KBM-7 (cell line): ENCODE measurements around the gene B4GALNT3.

Experiments
- DNase-seq: peaks from one replicate; pipeline ENCODE4 v3.0.0-alpha.2; 2015
- in situ Hi-C: fragments of 300-500 bp; cut with MboI; formaldehyde crosslinking; loops from 2 replicates; pipeline ENCODE4 v1.14.3; 2020; ENCODE audit warnings: low sequenced_read_pairs, low pct_unique_long_range_greater_than_20kb, mixed read lengths

The B4GALNT3 gene

DNA sequence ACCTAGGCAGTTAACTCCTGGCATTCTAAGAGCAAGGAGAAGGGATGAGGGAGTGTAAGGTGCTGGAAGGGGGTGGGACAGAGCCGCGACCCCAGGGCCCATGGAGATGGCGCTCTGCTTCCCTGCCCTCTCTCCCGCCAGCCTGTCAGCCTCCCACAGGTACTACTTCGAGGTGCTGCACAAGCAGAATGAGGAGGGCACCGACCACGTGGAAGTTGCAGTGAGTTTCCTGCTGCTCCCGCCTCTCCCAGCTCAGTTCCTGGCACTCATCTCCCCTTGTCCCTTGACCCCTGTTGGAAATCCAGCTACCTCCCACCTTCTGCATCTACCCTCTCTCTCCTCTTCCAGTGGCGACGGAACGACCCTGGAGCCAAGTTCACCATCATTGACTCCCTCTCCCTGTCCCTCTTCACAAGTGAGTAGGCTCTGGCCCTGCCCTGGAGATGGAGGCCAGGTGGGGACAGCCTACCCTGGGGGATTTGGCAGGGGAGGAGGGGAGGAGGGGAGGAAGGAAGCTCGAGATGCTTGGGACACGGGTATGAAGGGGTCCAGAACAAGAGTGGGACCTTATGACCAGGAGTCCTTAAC is 88.2 kb downstream of the B4GALNT3 start:
- in situ Hi-C loops = no loop called here

DNA sequence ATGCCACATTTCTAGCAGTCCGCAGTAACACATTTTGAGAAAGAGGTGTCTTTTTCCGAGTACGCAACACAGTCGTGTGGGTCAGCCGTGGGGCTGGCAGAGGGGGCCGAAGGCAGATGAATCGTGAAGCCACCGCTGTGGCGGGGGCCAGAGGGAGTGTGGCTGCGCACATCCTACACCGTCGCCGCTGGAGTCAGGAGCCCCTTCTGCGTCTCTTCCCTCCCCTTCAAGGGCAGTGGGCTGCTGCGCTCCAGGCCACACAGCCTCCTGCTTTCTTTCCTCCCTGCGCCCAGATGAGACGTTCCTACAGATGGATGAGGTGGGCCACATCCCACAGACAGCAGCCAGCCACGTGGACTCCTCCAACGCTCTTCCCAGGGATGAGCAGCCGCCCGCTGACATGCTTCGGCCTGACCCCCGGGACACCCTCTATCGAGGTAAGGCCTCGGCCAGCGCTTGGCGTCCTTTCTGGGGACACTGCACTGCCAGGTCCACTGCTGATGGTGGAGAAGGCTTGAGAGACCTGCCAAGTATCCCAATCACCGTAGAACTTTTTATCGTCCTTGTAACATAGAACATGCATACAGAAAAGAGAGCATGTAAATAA is 89.8 kb downstream of the B4GALNT3 start:
- in situ Hi-C loops = loop anchor here (25.0 kb wide), 1 partner anchor 1038 kb away; the partner anchor contains the start of gene FBXL14

More for the DNA sequence above, 88.2 kb downstream of the B4GALNT3 start:
- no peak for DNase-seq

DNA sequence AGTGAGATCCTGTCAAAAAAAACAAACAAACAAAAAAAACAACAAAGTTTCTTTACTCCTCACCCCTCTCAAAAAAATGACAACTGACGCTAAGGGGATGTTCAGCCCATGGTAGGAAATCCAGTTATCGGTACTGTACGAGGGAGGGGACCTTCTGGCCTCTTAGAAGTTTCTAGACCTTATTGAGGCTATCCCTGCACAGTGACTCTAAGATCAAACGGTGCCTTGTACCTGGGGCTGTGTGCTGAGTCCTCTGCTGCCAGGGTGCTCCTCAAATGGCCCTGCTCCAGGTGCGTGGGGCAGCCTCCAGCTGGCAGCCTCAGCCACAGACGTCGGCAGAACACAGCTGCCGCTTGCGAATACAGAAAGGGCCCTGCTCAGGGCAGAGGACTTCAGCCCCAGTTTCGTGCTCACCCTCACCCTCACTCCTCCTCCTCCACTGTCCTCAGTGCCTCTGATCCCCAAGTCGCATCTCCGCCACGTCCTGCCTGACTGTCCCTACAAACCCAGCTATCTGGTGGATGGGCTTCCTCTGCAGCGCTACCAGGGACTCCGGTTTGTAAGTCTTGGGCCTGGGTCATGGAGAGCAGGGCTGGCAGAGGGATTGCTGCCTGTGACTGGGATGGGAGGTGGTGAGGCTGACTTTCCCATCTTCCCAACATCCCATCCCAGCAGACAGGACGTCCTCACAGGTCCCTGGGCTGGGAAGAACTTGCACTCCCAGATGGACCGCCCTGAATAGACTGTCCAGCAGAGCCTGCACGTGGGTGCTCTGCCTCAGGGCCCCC is 90.9 kb downstream of the B4GALNT3 start:
- in situ Hi-C loops = loop anchor here (25.0 kb wide), 1 partner anchor 1037 kb away; the partner anchor contains the start of gene FBXL14
- no peak for DNase-seq

More for the DNA sequence above, 89.8 kb downstream of the B4GALNT3 start:
- no peak for DNase-seq

DNA sequence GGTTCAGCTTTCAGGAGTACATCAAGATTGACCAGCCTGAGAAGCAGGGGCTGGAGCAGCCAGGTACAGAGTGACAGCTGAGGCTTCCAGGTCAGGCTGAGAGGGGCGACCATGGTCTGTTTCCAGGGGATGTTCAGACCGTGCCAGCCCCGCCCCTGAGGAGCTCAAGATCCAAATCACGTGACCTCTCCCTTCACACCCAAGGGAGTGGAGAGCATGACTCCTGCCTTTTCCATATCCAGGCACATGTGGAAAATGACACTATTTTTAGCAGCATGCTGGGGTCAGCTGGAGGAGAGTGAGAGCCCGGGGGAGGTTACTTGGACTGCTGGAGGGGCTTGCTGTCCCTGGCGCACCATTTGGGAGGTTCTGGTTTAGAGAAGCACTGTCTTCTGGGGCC is 92.7 kb downstream of the B4GALNT3 start:
- in situ Hi-C loops = loop anchor here (25.0 kb wide), 1 partner anchor 1035 kb away; the partner anchor contains the start of gene FBXL14
- no peak for DNase-seq

DNA sequence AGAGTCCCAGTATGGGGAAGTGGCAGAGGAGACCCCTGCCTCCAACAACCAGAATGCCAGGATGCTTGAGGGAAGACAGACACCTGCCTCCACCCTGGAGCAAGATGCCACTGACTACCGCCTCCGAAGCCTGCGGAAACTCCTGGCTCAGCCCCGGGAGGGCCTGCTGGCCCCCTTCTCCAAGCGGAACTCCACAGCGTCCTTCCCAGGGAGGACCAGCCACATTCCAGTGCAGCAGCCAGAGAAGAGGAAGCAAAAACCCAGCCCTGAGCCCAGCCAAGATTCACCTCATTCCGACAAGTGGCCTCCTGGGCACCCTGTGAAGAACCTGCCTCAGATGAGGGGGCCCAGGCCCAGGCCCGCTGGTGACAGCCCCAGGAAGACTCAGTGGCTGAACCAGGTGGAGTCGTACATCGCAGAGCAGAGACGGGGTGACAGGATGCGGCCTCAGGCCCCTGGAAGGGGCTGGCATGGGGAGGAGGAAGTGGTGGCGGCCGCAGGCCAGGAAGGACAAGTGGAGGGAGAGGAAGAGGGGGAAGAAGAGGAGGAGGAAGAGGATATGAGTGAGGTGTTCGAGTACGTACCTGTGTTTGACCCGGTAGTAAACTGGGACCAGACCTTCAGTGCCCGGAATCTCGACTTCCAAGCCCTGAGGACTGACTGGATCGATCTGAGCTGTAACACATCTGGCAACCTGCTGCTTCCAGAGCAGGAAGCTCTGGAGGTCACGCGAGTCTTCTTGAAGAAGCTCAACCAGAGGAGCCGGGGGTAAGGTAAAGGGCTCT is 93.7 kb downstream of the B4GALNT3 start:
- in situ Hi-C loops = loop anchor here (25.0 kb wide), 1 partner anchor 1034 kb away; the partner anchor contains the start of gene FBXL14
- DNase-seq = no peak

DNA sequence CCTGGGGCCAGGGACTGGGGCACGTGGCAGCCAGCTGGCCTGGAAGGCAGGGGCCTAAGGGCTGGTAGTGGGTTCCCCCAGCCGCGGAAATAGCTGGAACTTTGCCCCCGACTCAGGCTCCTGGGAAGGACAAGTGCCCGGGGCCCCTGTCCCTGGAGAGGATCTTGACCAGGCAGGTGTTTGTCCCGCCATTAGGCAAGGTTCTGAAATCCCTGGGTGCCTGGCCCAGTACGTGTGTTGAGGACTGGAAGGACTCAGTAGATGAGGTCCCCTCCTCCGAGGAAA is 94.2 kb downstream of the B4GALNT3 start:
- in situ Hi-C loops = loop anchor here (25.0 kb wide), 1 partner anchor 1033 kb away; the partner anchor contains the start of gene FBXL14
- DNase-seq = no peak

DNA sequence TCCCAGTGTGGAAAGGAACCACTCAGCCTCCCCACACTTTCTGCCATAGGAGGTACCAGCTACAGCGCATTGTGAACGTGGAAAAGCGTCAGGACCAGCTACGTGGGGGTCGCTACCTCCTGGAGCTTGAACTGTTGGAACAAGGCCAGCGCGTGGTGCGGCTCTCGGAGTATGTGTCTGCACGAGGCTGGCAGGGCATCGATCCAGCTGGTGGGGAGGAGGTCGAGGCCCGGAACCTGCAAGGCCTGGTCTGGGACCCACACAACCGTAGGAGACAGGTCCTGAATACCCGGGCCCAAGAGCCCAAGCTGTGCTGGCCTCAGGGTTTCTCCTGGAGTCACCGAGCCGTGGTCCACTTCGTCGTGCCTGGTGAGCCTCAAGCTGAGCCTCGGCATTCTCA is 96.8 kb downstream of the B4GALNT3 start:
- in situ Hi-C loops = loop anchor here (25.0 kb wide), 1 partner anchor 1031 kb away; the partner anchor contains the start of gene FBXL14
- DNase-seq = no peak

DNA sequence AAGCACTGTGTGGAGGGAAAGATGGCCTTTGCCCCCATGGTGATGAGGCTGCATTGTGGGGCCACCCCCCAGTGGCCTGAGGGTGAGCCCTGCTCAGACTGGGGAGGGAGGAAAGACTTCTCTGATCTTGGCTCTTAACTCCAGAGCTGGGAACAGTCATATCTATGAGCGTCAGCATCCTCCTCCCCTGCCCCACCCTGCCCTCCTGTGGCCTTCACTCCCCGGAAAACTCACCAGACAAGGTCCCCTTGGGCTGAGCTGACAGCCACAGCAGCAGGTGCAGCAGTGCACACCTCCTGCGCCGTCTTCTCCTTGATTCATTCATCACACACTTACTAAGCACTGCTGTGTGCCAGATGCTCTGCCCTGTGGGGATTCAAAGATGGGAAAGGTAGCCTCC is 98.8 kb downstream of the B4GALNT3 start:
- in situ Hi-C loops = loop anchor here (25.0 kb wide), 1 partner anchor 1029 kb away; the partner anchor contains the start of gene FBXL14
- DNase-seq = no peak

DNA sequence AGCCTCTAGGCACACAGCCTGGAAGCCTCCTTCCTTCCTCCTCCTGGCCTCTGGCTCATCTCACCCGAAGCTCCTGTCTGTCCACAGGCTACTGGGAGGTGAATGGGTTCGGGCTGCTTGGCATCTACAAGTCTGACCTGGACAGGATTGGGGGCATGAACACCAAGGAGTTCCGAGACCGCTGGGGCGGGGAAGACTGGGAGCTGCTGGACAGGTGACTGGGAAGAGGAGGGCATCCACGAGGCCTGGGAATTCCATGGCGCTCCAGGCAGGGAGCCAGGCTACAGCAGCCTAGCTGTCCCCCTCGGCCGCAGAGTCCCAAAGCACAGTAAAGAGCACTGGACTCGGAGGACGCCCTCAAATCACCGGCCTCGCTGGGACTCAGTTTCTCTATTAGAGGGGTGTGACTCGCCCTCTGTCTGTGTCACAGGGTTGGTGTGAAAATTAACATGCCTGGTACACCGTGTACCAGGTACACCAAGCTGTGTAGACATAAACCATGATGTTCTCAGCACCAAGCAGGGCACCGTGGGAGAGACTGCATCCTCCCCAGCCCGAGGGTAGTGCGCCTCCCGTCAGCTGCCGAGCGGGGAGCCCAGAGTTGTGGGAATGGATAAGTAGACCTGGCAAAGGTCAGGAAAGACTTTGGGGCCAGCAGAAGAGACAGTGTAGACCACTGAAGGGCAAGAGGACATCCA is 99.6 kb downstream of the B4GALNT3 start:
- DNase-seq = no peak
- in situ Hi-C loops = loop anchor here (25.0 kb wide), 1 partner anchor 1028 kb away; the partner anchor contains the start of gene FBXL14

DNA sequence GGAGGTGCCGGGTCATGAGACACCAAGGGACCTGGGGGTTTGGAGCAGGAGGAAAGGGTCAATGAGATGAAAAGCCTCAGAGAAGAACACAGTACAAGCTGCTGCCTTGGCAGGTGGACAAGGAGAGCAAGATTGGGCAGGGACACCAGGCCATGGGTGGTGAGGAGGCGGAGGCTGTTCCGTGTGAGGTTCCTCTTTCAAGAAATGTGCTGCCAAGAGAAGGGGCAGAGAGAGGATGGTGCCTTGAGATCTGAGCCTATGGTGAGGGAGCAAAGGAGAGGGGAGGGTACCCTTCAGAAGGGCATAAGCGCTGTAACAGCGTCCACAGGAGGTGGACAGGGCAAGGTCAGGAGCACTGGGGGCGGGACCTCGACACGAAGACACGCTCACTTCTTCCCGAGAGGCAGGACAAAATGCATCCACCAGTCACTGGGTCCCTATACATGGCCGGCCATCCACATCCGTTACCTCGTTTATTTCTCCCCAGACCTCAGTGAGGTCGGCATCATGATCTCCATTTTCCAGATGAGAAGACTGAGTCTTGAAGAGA is 100.2 kb downstream of the B4GALNT3 start:
- peak; percentile 29 for DNase-seq
- in situ Hi-C loops = loop anchor here (25.0 kb wide), 1 partner anchor 1027 kb away; the partner anchor contains the start of gene FBXL14

DNA sequence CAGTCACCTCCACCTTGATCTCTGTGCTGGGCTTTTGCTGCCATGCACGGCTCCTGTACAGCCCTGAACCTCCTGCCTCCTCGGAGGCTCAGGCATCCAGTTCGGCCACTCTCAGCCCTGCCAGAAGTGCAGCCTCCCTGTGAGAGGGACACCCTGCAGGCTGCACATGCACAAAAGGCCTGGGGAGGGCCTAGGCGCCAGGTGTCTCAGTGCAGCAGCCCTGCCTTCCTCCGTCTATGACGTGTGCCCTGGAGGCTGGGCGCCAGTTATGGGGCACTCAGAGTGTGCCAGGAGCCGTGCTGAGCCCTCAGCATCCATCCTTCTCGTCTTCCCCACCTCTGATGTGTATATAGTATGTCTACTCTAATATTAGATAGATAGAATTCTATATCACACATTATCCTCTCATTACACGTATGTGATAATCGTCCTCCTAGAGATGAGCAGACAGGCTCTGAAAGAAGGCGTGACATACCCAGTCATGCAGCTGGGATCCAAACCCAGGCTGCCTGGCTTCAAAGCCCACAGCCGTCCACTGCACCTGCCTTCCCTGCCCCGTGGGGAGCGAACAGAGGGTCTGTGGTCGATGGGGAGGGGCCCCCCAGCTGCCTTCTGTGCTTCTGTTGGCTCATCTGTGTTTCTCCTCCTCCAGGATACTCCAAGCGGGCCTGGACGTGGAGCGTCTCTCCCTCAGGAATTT is 101.1 kb downstream of the B4GALNT3 start:
- no peak for DNase-seq

DNA sequence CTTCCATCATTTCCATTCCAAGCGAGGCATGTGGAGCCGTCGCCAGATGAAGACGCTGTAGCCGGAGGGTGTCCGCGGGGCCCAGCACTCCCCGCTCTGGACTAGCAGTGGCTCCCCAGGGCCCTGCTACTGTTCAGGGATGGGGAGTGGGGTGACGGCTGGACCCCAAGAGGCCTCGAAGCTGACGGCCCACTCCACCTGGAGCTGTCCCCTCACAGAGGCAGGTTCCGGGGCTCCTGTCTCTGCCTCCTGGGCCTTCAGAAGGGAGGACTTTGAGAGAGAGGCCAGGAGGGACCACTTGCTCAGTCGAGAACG is 101.6 kb downstream of the B4GALNT3 start:
- in situ Hi-C loops = loop anchor here (25.0 kb wide), 1 partner anchor 1026 kb away; the partner anchor contains the start of gene FBXL14
- DNase-seq = no peak

More for the DNA sequence above, 101.1 kb downstream of the B4GALNT3 start:
- in situ Hi-C loops = loop anchor here (25.0 kb wide), 1 partner anchor 1026 kb away; the partner anchor contains the start of gene FBXL14

DNA sequence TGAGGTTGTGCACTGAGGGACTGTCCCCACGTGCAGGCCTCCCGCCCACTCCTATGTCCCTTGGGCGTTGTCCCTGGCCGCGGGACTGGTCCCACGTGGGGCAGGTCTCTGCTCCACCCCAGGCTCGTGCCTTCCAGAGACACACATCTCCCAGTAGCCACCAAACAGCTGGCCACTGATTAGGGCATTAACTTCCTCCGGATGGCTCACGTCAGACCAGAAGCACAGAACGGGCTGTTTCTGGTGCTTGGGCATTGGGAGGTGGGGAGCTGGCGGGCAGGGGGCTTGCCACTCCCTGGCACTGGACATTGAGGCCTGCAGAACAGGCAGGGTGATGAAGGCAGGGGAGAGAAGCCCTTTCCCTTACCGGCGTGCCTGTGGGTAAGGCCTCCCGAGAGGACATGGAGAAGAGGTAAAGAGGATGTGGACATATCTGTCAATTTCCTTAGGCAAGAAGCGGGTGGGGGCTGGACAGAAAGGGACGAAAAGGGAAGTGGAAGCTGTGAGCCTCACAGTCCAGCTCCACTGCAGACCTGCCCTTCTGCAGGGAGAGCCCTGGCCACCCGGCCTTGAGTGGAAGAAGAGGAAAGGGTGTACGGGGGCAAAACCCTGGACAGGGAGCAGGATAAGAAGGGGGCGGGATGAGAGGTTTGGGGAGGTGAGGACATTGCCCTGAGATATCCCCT is 102.3 kb downstream of the B4GALNT3 start:
- in situ Hi-C loops = loop anchor here (25.0 kb wide), 1 partner anchor 1025 kb away; the partner anchor contains the start of gene FBXL14
- peak; percentile 72 for DNase-seq

DNA sequence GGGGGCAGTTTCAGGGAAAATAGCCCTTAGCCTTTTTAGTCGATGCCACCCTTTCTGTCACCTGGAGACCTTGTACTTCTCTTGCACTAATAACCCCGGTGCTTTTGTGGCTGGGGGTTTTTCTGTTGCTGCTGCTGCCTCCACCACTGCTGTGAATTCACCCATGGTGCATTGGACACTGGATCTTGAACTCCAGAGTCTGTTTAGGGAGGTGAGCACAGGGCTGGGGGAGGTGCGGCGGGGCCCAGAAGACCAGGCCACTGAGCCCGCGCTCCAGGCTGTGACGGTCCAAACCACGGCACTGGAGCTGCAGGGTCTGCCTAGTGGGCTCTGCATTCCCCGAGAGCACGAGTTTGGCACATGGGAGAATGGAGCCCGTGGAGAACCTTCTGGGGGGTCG is 102.9 kb downstream of the B4GALNT3 start:
- in situ Hi-C loops = loop anchor here (25.0 kb wide), 1 partner anchor 1025 kb away; the partner anchor contains the start of gene FBXL14

DNA sequence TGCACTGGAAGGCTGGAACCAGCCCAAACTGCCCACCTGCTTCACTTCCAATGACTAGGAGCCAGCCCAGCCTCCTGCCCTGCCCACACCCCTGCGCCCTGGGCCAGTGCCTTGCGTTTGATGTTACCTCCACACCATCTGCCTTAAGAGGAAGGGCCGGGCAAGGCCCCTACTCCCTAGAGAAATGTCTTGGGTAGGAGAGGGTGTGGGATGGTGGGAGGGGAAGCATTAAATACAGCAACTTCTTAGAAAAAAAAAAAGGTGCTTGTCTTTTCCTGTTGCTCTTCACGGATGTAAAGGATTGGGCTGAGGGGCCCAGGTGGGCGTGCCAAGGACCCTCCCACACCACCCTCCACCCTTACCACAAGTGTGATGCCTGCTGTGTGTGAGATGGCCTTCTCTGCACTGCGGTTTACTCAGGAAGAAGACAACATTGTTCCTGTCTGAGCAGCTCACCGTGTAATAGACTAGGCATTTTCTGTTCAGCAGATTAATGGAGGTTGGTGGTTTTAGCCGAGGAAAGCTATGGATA is 103.6 kb downstream of the B4GALNT3 start:
- peak; percentile 98 for DNase-seq
- in situ Hi-C loops = loop anchor here (25.0 kb wide), 1 partner anchor 1024 kb away; the partner anchor contains the start of gene FBXL14

More for the DNA sequence above, 102.9 kb downstream of the B4GALNT3 start:
- no peak for DNase-seq

DNA sequence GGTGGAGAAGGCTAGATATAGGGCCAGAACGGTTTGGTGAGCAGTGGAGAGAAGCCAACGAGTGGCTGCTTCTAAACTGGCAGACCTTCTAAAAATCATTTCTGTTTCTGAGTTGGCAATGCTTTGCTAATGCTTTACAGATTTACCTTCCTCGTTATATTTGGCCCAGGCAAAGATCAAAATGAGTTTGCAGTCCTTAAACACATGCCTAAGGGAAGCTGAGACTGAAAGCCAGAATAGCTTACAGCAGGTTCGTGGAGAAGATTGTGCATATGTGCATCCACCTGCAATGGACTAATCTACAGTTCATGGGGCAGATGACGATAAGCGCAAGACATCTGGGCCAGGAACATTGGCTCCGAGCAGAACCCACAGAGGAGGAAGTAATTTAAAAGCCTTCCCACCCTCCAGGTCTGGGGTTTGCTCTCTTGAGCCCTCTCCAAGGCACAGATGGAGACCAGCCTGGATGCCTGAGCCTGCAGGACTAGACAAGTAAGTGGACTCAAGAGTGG is 104.1 kb downstream of the B4GALNT3 start:
- DNase-seq = peak; percentile 68
- in situ Hi-C loops = loop anchor here (25.0 kb wide), 1 partner anchor 1023 kb away; the partner anchor contains the start of gene FBXL14
